Ectodermal cell (in vitro differentiated cells): ENCODE measurements around the gene IL18RAP.

Experiments used
- H3K27ac ChIP-seq: 2 replicates; pipeline ENCODE4 v1.7.0; 2013; ENCODE audit warnings: mild to moderate bottlenecking, low read depth, low read length; ENCODE audit not compliant: insufficient read depth, poor library complexity, severe bottlenecking
- H3K27me3 ChIP-seq: 2 replicates; pipeline ENCODE4 v1.7.0; 2013; ENCODE audit warnings: mild to moderate bottlenecking, low read length; ENCODE audit not compliant: insufficient read depth, control insufficient read depth, poor library complexity, severe bottlenecking
- H3K36me3 ChIP-seq: one replicate; pipeline ENCODE4 v1.7.0; 2013; ENCODE audit warnings: low read length; ENCODE audit not compliant: control insufficient read depth, insufficient read depth
- H3K4me1 ChIP-seq: one replicate; pipeline ENCODE4 v1.7.0; 2013; ENCODE audit warnings: low read length; ENCODE audit not compliant: control insufficient read depth, insufficient read depth
- H3K4me3 ChIP-seq: 2 replicates; pipeline ENCODE4 v1.7.0; 2013; ENCODE audit warnings: low read depth, low read length, control low read depth; ENCODE audit not compliant: insufficient read depth
- H3K9me3 ChIP-seq: 2 replicates; pipeline ENCODE4 v1.7.0; 2013; ENCODE audit warnings: mild to moderate bottlenecking, low read length, moderate library complexity; ENCODE audit not compliant: control insufficient read depth
- WGBS, 2 experiments: methylation state at CpG; one replicate each; pipeline ENCODE4 v1.1.7; 2013; ENCODE audit warnings: missing lambda C conversion rate in 2 of 2; 5-methylcytosine and 5-hydroxymethylcytosine counted together

IL18RAP gene

GRCh38 chr2:102392942-102393341 is 30.0 kb upstream of the IL18RAP start:
- no CpG with 5 or more reads among the region's 1 CpG for WGBS, 2 experiments
- H3K36me3 ChIP-seq, result no peaks in the 10 kb centered on the region
- no peaks in the 10 kb centered on the region for H3K9me3 ChIP-seq
- H3K4me3 ChIP-seq, result no peak overlapping the region
- no peak overlapping the region for H3K27ac ChIP-seq
- no peaks in the 10 kb centered on the region for H3K27me3 ChIP-seq
- H3K4me1 ChIP-seq, result peaks cover 5% of the 10 kb centered on the region

- Histone ChIP-seq H3K27ac (no peak overlapping the region), H3K27me3 (no peaks in the 10 kb centered on the region), H3K36me3 (no peaks in the 10 kb centered on the region), H3K9me3 (no peaks in the 10 kb centered on the region), H3K4me3 (no peak overlapping the region), H3K4me1 (peaks cover 5% of the 10 kb centered on the region)
- 88% methylated on average over 1 of the region's 2 CpGs; no CpG with 5 or more reads in 1 of the 2 experiments for WGBS, 2 experiments
Measured at GRCh38 chr2:102396012-102396411, 26.9 kb upstream of the IL18RAP start.

- no peak overlapping the region for H3K4me3 ChIP-seq
- H3K27me3 ChIP-seq, result no peaks in the 10 kb centered on the region
- WGBS, 2 experiments, result 80% methylated on average over 6 of the region's 6 CpGs
- H3K4me1 ChIP-seq, result peaks cover 5% of the 10 kb centered on the region
- H3K9me3 ChIP-seq, result no peaks in the 10 kb centered on the region
- no peaks in the 10 kb centered on the region for H3K36me3 ChIP-seq
- no peak overlapping the region for H3K27ac ChIP-seq
Measured at GRCh38 chr2:102397209-102397608, 25.8 kb upstream of the IL18RAP start.

- Histone ChIP-seq H3K4me1 (peaks cover 5% of the 10 kb centered on the region), H3K27me3 (no peaks in the 10 kb centered on the region), H3K4me3 (no peak overlapping the region), H3K9me3 (no peaks in the 10 kb centered on the region), H3K36me3 (no peaks in the 10 kb centered on the region), H3K27ac (no peak overlapping the region)
- 91% methylated on average over 7 of the region's 7 CpGs for WGBS, 2 experiments
Measured at GRCh38 chr2:102399499-102400141, 23.3 kb upstream of the IL18RAP start.

GRCh38 chr2:102401456-102401855 is 21.5 kb upstream of the IL18RAP start:
- Histone ChIP-seq H3K27me3 (no peaks in the 10 kb centered on the region), H3K27ac (no peak overlapping the region), H3K4me1 (peaks cover 5% of the 10 kb centered on the region), H3K36me3 (no peaks in the 10 kb centered on the region), H3K4me3 (no peak overlapping the region), H3K9me3 (no peaks in the 10 kb centered on the region)

- Histone ChIP-seq H3K9me3 (no peaks in the 10 kb centered on the region), H3K36me3 (no peaks in the 10 kb centered on the region), H3K27me3 (no peaks in the 10 kb centered on the region), H3K4me1 (peaks cover 5% of the 10 kb centered on the region), H3K4me3 (no peak overlapping the region), H3K27ac (no peak overlapping the region)
- WGBS, 2 experiments, result 90 to 96% methylated on average over 2 of the region's 2 CpGs
Measured at GRCh38 chr2:102401865-102402264, 21.1 kb upstream of the IL18RAP start.

GRCh38 chr2:102410952-102411351 is 12.0 kb upstream of the IL18RAP start:
- no peak overlapping the region for H3K4me3 ChIP-seq
- WGBS, 2 experiments, result 87 to 97% methylated on average over 3 of the region's 3 CpGs

GRCh38 chr2:102412199-102412598 is 10.8 kb upstream of the IL18RAP start:
- H3K36me3 ChIP-seq, result no peaks in the 10 kb centered on the region
- WGBS, 2 experiments, result 87 to 91% methylated on average over 3 of the region's 3 CpGs
- H3K27ac ChIP-seq, result no peak overlapping the region
- H3K4me1 ChIP-seq, result no peaks in the 10 kb centered on the region
- H3K27me3 ChIP-seq, result no peaks in the 10 kb centered on the region
- H3K4me3 ChIP-seq, result no peak overlapping the region
- H3K9me3 ChIP-seq, result no peaks in the 10 kb centered on the region

More at GRCh38 chr2:102410952-102411351, 12.0 kb upstream of the IL18RAP start:
- H3K9me3 ChIP-seq, result no peaks in the 10 kb centered on the region
- no peaks in the 10 kb centered on the region for H3K4me1 ChIP-seq
- H3K27ac ChIP-seq, result no peak overlapping the region
- no peaks in the 10 kb centered on the region for H3K27me3 ChIP-seq
- no peaks in the 10 kb centered on the region for H3K36me3 ChIP-seq

- Histone ChIP-seq H3K27ac (no peak overlapping the region), H3K4me3 (no peak overlapping the region), H3K27me3 (no peaks in the 10 kb centered on the region), H3K36me3 (no peaks in the 10 kb centered on the region), H3K4me1 (no peaks in the 10 kb centered on the region), H3K9me3 (no peaks in the 10 kb centered on the region)
- WGBS, 2 experiments, result 78 to 100% methylated on average over 1 of the region's 1 CpG
Measured at GRCh38 chr2:102417946-102418345, 5.0 kb upstream of the IL18RAP start.

- Histone ChIP-seq H3K36me3 (no peaks in the 10 kb centered on the region), H3K9me3 (no peaks in the 10 kb centered on the region), H3K27me3 (no peaks in the 10 kb centered on the region), H3K4me1 (no peaks in the 10 kb centered on the region), H3K27ac (no peak overlapping the region), H3K4me3 (no peak overlapping the region)
- WGBS, 2 experiments, result 90 to 93% methylated on average over 2 of the region's 2 CpGs
Measured at GRCh38 chr2:102418421-102418961, 4.5 kb upstream of the IL18RAP start.
